Hepatocyte (in vitro differentiated cells): ENCODE data around the gene GALNTL6. TPM values are rescaled to one million over a fixed set of nuclear protein-coding genes. Genes with fewer than 3 reads are reported as not detected.

Source experiments
- DNase-seq: peaks from one replicate; pipeline ENCODE4 v3.0.0-alpha.2; 2016; ENCODE audit warnings: low spot score
- H2AFZ ChIP-seq: fragments of 200-600 bp; sonication (generic); 2 replicates; pipeline ENCODE4 v1.6.0; 2016; ENCODE audit warnings: antibody characterized with exemption, mild to moderate bottlenecking
- H3K27ac ChIP-seq: fragments of 200-600 bp; sonication (generic); 2 replicates; pipeline ENCODE4 v1.5.1; 2016; ENCODE audit warnings: mild to moderate bottlenecking
- H3K27me3 ChIP-seq: fragments of 200-600 bp; sonication (generic); 2 replicates; pipeline ENCODE4 v1.6.1; 2016
- H3K36me3 ChIP-seq: fragments of 200-600 bp; sonication (generic); replicated peaks from 2 replicates; pipeline ENCODE4 v1.5.1; 2016; ENCODE audit warnings: low read depth; ENCODE audit not compliant: insufficient read depth
- H3K4me1 ChIP-seq: fragments of 200-600 bp; sonication (generic); 2 replicates; pipeline ENCODE4 v1.5.1; 2016; ENCODE audit warnings: mild to moderate bottlenecking, moderate library complexity; ENCODE audit not compliant: insufficient read depth
- H3K4me2 ChIP-seq: fragments of 200-600 bp; sonication (generic); 2 replicates; pipeline ENCODE4 v1.6.0; 2016
- H3K4me3 ChIP-seq: fragments of 200-600 bp; sonication (generic); 2 replicates; pipeline ENCODE4 v1.5.1; 2016; ENCODE audit warnings: mild to moderate bottlenecking
- H3K79me2 ChIP-seq: fragments of 200-600 bp; sonication (generic); 2 replicates; pipeline ENCODE4 v1.6.0; 2017; ENCODE audit warnings: mild to moderate bottlenecking
- H3K9me2 ChIP-seq: fragments of 200-600 bp; sonication (generic); replicated peaks from 2 replicates; pipeline ENCODE4 v1.6.0; 2017; ENCODE audit warnings: mild to moderate bottlenecking; ENCODE audit not compliant: insufficient read depth
- H3K9me3 ChIP-seq: fragments of 200-600 bp; sonication (generic); 2 replicates; pipeline ENCODE4 v1.5.1; 2016; ENCODE audit warnings: low read depth, mild to moderate bottlenecking
- H4K20me1 ChIP-seq: fragments of 200-600 bp; sonication (generic); 2 replicates; pipeline ENCODE4 v1.6.0; 2016; ENCODE audit warnings: mild to moderate bottlenecking; ENCODE audit not compliant: insufficient read depth, poor library complexity, severe bottlenecking
- EZH2 ChIP-seq: fragments of 200-600 bp; sonication (generic); IDR thresholded peaks from 2 replicates; pipeline ENCODE4 v1.6.1; 2016; ENCODE audit warnings: antibody characterized with exemption, mild to moderate bottlenecking, borderline replicate concordance
- EZH2phosphoT487 ChIP-seq: fragments of 200-600 bp; sonication (generic); IDR thresholded peaks from one replicate; pipeline ENCODE4 v1.6.1; 2018; ENCODE audit warnings: antibody characterized with exemption, mild to moderate bottlenecking, low read depth, moderate library complexity; ENCODE audit not compliant: unreplicated experiment, severe bottlenecking
- WGBS: methylation state at CpG from one replicate; pipeline ENCODE4 v1.1.6; 2016; ENCODE audit warnings: low lambda C conversion rate; ENCODE audit errors: missing lambda C conversion rate; 5-methylcytosine and 5-hydroxymethylcytosine counted together
- polyA plus RNA-seq: library from polyadenylated mRNA; unstranded; fragments of >200 nt; fragmentation: Nextera tagmentation; extraction: Ambion mirVana; gene quantifications from 2 replicates; pipeline ENCODE4 v1.2.1, GENCODE V29; 2016
- total RNA-seq: library from RNA; depleted of rRNA; stranded (reverse); fragments of >200 nt; gene quantifications from 2 replicates; pipeline ENCODE4 v1.2.3, GENCODE V29; 2014
- TF ChIP-seq, protein P1 (sequence below): fragments of 200-600 bp; sonication (generic); IDR thresholded peaks from 2 replicates; pipeline ENCODE4 v1.5.1; 2016; ENCODE audit warnings: antibody characterized with exemption, mild to moderate bottlenecking; ENCODE audit not compliant: poor library complexity

The GALNTL6 gene
- total and polyA plus RNA-seq, 2 experiments from 2014 or later: 0.53 to 0.74 TPM

GRCh38 chr4:172311682-172312081 lies 498.5 kb downstream of the GALNTL6 start:
- no peaks in the 10 kb centered on the region for H4K20me1 ChIP-seq
- no peaks in the 10 kb centered on the region for H3K79me2 ChIP-seq
- H3K27ac ChIP-seq: no peak overlapping the region
- no peak overlapping the region for H3K4me3 ChIP-seq
- H3K4me1 ChIP-seq: no peaks in the 10 kb centered on the region
- H3K27me3 ChIP-seq: no peaks in the 10 kb centered on the region
- no peak overlapping the region for H3K4me2 ChIP-seq
- DNase-seq: no peak
- no peaks in the 10 kb centered on the region for H3K9me3 ChIP-seq
- no peak for TF ChIP-seq EZH2
- TF ChIP-seq, protein P1, sequence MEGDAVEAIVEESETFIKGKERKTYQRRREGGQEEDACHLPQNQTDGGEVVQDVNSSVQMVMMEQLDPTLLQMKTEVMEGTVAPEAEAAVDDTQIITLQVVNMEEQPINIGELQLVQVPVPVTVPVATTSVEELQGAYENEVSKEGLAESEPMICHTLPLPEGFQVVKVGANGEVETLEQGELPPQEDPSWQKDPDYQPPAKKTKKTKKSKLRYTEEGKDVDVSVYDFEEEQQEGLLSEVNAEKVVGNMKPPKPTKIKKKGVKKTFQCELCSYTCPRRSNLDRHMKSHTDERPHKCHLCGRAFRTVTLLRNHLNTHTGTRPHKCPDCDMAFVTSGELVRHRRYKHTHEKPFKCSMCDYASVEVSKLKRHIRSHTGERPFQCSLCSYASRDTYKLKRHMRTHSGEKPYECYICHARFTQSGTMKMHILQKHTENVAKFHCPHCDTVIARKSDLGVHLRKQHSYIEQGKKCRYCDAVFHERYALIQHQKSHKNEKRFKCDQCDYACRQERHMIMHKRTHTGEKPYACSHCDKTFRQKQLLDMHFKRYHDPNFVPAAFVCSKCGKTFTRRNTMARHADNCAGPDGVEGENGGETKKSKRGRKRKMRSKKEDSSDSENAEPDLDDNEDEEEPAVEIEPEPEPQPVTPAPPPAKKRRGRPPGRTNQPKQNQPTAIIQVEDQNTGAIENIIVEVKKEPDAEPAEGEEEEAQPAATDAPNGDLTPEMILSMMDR: no peak
- no peaks in the 10 kb centered on the region for H3K9me2 ChIP-seq
- H2AFZ ChIP-seq: no peak overlapping the region
- WGBS: 88% methylated on average over 3 of the region's 3 CpGs
- H3K36me3 ChIP-seq: no peaks in the 10 kb centered on the region

DNA sequence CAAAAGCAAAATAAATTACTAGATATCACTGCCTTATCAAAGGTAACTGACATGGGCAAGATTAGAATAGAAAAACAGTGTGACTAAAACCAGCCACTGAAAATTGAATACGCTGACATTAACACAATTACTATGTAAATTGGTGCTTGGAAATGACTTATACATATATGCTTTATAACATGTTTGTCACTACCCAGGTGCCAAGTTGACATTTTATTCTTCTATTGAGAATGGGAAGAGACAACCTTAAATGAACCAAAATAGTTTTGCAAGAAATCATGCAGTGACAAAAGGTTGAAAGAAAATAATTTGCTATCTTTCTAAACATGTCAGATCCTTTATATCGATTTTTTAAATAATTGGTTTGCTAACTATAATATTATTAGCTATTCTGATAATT lies 510.1 kb downstream of the GALNTL6 start:
- Histone ChIP-seq H3K79me2 (no peaks in the 10 kb centered on the region), H3K27me3 (no peaks in the 10 kb centered on the region), H3K4me1 (no peaks in the 10 kb centered on the region), H2AFZ (no peak overlapping the region), H3K27ac (no peak overlapping the region), H3K4me3 (no peak overlapping the region), H3K9me2 (no peaks in the 10 kb centered on the region), H3K4me2 (no peak overlapping the region), H4K20me1 (no peaks in the 10 kb centered on the region), H3K36me3 (no peaks in the 10 kb centered on the region), H3K9me3 (no peaks in the 10 kb centered on the region)
- TF ChIP-seq EZH2 (no peak), EZH2phosphoT487 (no peak)
- TF ChIP-seq, protein P1: no peak
- WGBS: 80% methylated on average over 2 of the region's 2 CpGs
- DNase-seq: no peak

- no peaks in the 10 kb centered on the region for H3K4me1 ChIP-seq
- WGBS: 72% methylated on average over 5 of the region's 5 CpGs
- no peak overlapping the region for H3K27ac ChIP-seq
- H3K36me3 ChIP-seq: no peaks in the 10 kb centered on the region
- no peak for TF ChIP-seq EZH2
- TF ChIP-seq, protein P1: no peak
- no peak for TF ChIP-seq EZH2phosphoT487
- H3K4me2 ChIP-seq: no peak overlapping the region
- H3K4me3 ChIP-seq: no peak overlapping the region
- no peak for DNase-seq
- no peak overlapping the region for H2AFZ ChIP-seq
- no peaks in the 10 kb centered on the region for H3K9me2 ChIP-seq
- H3K79me2 ChIP-seq: no peaks in the 10 kb centered on the region
- no peaks in the 10 kb centered on the region for H3K9me3 ChIP-seq
- H4K20me1 ChIP-seq: no peaks in the 10 kb centered on the region
- H3K27me3 ChIP-seq: no peaks in the 10 kb centered on the region
Measured at GRCh38 chr4:172344308-172344938, 531.2 kb downstream of the GALNTL6 start.

DNA sequence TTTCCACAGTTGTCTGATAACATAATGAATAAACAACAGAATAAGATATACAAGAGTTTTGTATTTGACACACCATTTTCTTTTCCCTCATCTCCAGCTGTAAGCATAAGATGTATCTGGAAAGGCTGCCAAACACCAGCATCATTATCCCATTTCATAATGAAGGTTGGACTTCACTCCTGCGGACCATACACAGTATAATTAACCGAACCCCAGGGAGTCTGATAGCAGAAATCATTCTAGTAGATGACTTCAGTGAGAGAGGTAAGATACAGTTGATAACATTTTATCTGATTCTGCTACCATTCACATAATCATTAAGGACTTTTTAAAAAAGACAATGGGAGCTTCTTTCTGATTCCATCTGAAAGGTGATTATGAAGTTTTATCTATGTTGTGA lies 535.2 kb downstream of the GALNTL6 start:
- Histone ChIP-seq H3K27me3 (no peaks in the 10 kb centered on the region), H3K27ac (no peak overlapping the region), H3K36me3 (no peaks in the 10 kb centered on the region), H3K4me3 (no peak overlapping the region), H3K9me3 (no peaks in the 10 kb centered on the region), H3K4me2 (no peak overlapping the region), H4K20me1 (no peaks in the 10 kb centered on the region), H3K9me2 (no peaks in the 10 kb centered on the region), H3K4me1 (peaks cover 4% of the 10 kb centered on the region), H3K79me2 (no peaks in the 10 kb centered on the region), H2AFZ (no peak overlapping the region)
- no peak for DNase-seq
- TF ChIP-seq EZH2phosphoT487 (no peak), EZH2 (no peak)
- TF ChIP-seq, protein P1: no peak
- 71% methylated on average over 2 of the region's 2 CpGs for WGBS
